CD14-positive monocyte (primary cell): Measurements from ENCODE around the gene CDC25C. TPM values are rescaled to one million over a fixed set of nuclear protein-coding genes. Genes with fewer than 3 reads are reported as not detected.
"Not testable (repeated sequence)": the region's sequence is repeated elsewhere in the genome, so short reads cannot be mapped to it uniquely, and the experiment has no call there.

Source experiments
- DNase-seq, 3 donors: peaks; one replicate each; pipeline ENCODE4 v3.0.0-alpha.2; 2011 to 2022
- H2AFZ ChIP-seq: 2 replicates; pipeline ENCODE4 v1.6.0; 2012; ENCODE audit warnings: mild to moderate bottlenecking, low read depth, low read length, inconsistent platforms; ENCODE audit not compliant: insufficient read depth, poor library complexity, severe bottlenecking
- H3K27ac ChIP-seq, 2 donors: 1 replicate in 1 of 2; 2 replicates in 1 of 2; pipeline ENCODE4 v1.5.1; 2012 to 2013; ENCODE audit warnings: low read length in 2 of 2, control low read depth in 1 of 2, inconsistent platforms in 1 of 2, low read depth in 1 of 2, mild to moderate bottlenecking in 1 of 2
- H3K27me3 ChIP-seq, 2 donors: one replicate each; pipeline versions ENCODE4 v1.6.0 to v1.6.1; 2011 to 2013; ENCODE audit warnings: low read length in 2 of 2; ENCODE audit not compliant: control insufficient read depth in 2 of 2, insufficient read depth in 2 of 2
- H3K36me3 ChIP-seq, 2 donors: replicated peaks in 1 of 2; 1 replicate in 1 of 2; 2 replicates in 1 of 2; pipeline versions ENCODE4 v1.5.1 to v1.6.1; 2012 to 2013; ENCODE audit warnings: low read length in 2 of 2, control low read depth in 1 of 2, inconsistent platforms in 1 of 2, mild to moderate bottlenecking in 1 of 2; ENCODE audit not compliant: insufficient read depth in 2 of 2, control insufficient read depth in 1 of 2
- H3K4me1 ChIP-seq, 2 donors: 1 replicate in 1 of 2; 2 replicates in 1 of 2; pipeline versions ENCODE4 v1.5.1 to v1.6.1; 2012 to 2013; ENCODE audit warnings: low read length in 2 of 2, control low read depth in 1 of 2, inconsistent platforms in 1 of 2, mild to moderate bottlenecking in 1 of 2, moderate library complexity in 1 of 2; ENCODE audit not compliant: insufficient read depth in 2 of 2, control insufficient read depth in 1 of 2
- H3K4me2 ChIP-seq: replicated peaks from 2 replicates; pipeline ENCODE3; 2012; ENCODE audit warnings: low read length, moderate library complexity, mild to moderate bottlenecking; ENCODE audit not compliant: poor library complexity, severe bottlenecking; ENCODE audit errors: extremely low read depth
- H3K4me3 ChIP-seq, 3 experiments: fragments of 200-600 bp in 1 of 3; sonication (generic) in 1 of 3; replicated peaks in 1 of 3; 1 replicate in 2 of 3; 2 replicates in 1 of 3; pipeline ENCODE4 v1.5.1; 2011 to 2013; ENCODE audit warnings: low read length in 3 of 3, mild to moderate bottlenecking in 3 of 3, control low read depth in 2 of 3, low read depth in 2 of 3, inconsistent platforms in 1 of 3, moderate library complexity in 1 of 3
- H3K79me2 ChIP-seq: 2 replicates; pipeline ENCODE4 v1.6.0; 2012; ENCODE audit warnings: mild to moderate bottlenecking, control low read depth, inconsistent platforms, low read length, moderate library complexity; ENCODE audit not compliant: insufficient read depth
- H3K9ac ChIP-seq: 2 replicates; pipeline ENCODE4 v1.6.0; 2017; ENCODE audit warnings: low read length, mild to moderate bottlenecking; ENCODE audit not compliant: insufficient read depth, poor library complexity, severe bottlenecking
- H3K9me3 ChIP-seq, 2 donors: replicated peaks in 1 of 2; 1 replicate in 1 of 2; 2 replicates in 1 of 2; pipeline versions ENCODE4 v1.5.1 to v1.6.1; 2012 to 2013; ENCODE audit warnings: low read length in 2 of 2, control low read depth in 1 of 2; ENCODE audit not compliant: control insufficient read depth in 1 of 2, insufficient read depth in 1 of 2
- H4K20me1 ChIP-seq: 2 replicates; pipeline ENCODE4 v1.6.0; 2012; ENCODE audit warnings: mild to moderate bottlenecking, low read length, control low read depth, moderate library complexity; ENCODE audit not compliant: insufficient read depth
- H3K27ac Mint-ChIP-seq, 7 donors: one replicate each; pipeline ENCODE4 v1.8.0; 2020; ENCODE audit warnings: mild to moderate bottlenecking in 7 of 7, mixed read lengths in 7 of 7, moderate library complexity in 6 of 7, inconsistent platforms in 2 of 7
- H3K27me3 Mint-ChIP-seq, 3 donors: one replicate each; pipeline ENCODE4 v1.8.0; 2021 to 2022; ENCODE audit warnings: low read depth in 3 of 3, mild to moderate bottlenecking in 3 of 3, mixed read lengths in 3 of 3, moderate library complexity in 3 of 3, inconsistent platforms in 1 of 3
- H3K36me3 Mint-ChIP-seq, 2 donors: one replicate each; pipeline ENCODE4 v1.8.0; 2020; ENCODE audit warnings: mixed read lengths in 2 of 2, inconsistent platforms in 1 of 2, mild to moderate bottlenecking in 1 of 2
- H3K4me1 Mint-ChIP-seq: one replicate; pipeline ENCODE4 v1.8.0; 2020; ENCODE audit warnings: mild to moderate bottlenecking, mixed read lengths
- H3K4me3 Mint-ChIP-seq, 2 donors: one replicate each; pipeline ENCODE4 v1.8.0; 2020; ENCODE audit warnings: mild to moderate bottlenecking in 2 of 2, mixed read lengths in 2 of 2, moderate library complexity in 1 of 2
- H3K9me3 Mint-ChIP-seq, 7 donors: one replicate each; pipeline ENCODE4 v1.8.0; 2020 to 2022; ENCODE audit warnings: mixed read lengths in 7 of 7, mild to moderate bottlenecking in 6 of 7, moderate library complexity in 6 of 7, inconsistent platforms in 2 of 7
- WGBS: methylation state at CpG from one replicate; pipeline ENCODE4 v1.1.5; 2013; ENCODE audit warnings: missing lambda C conversion rate; ENCODE audit not compliant: insufficient coverage; 5-methylcytosine and 5-hydroxymethylcytosine counted together
- intact Hi-C, 2 donors: fragments of 100-400 bp; cut with micrococcal nuclease; formaldehyde crosslinking; loops; one replicate each; pipeline versions ENCODE4 v1.15.0 to v1.15.1; 2023
- polyA plus RNA-seq, 3 donors: library from polyadenylated mRNA; depleted of rRNA in 1 of 3; unstranded in 2 of 3; stranded (reverse) in 1 of 3; fragments of 300-500 nt in 2 of 3; fragments of >200 nt in 1 of 3; fragmentation: Illumina TruSeq in 2 of 3; gene quantifications; 1 replicate in 2 of 3; 2 replicates in 1 of 3; pipeline ENCODE4 v1.2.3, GENCODE V29; 2012 to 2021
- TF ChIP-seq, protein P1 (sequence below): fragments of 200-600 bp; IDR thresholded peaks from one replicate; pipeline ENCODE4 v1.8.0; 2022; ENCODE audit warnings: antibody characterized with exemption, mild to moderate bottlenecking

Gene CDC25C
- polyA plus RNA-seq, 3 donors: not detected

DNA sequence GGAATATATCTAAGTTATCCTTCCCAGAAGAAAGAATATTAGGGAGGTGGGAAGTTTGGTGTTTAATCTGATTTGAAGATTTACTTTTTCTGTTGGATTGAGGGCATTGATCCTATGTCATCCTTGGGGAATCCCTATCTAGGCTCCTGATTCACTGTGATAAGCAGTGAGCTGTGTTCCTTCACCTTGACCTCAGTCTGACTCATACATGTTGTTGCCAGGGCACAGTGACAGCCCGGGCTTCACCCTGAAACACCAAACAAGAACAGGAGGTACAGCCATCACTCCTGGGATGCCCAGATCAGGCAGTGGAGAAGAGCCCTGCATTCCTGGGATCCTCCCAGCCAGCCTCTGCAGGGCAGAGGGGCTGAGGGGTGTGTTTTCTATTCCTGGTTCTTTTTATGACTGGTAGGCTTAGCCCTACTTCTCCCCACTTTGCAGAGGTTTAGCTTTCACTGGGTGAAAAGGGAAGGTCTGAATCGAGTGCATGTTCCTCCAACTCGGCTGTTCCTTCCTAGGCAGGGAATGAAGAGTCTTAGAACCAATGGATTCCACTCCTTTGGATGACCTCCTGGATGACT is 3.4 kb upstream of the CDC25C start:
- Histone ChIP-seq H3K4me1 (peaks cover 37 to 48% of the 10 kb centered on the region in 2 donors), H3K36me3 (no peaks in the 10 kb centered on the region), H3K9me3 (no peaks in the 10 kb centered on the region), H3K9ac (no peak overlapping the region), H2AFZ (no peak overlapping the region), H3K27me3 (no peaks in the 10 kb centered on the region), H3K27ac (no peak overlapping the region), H3K4me2 (no peak overlapping the region), H3K4me3 (no peak overlapping the region), H4K20me1 (peaks cover 14% of the 10 kb centered on the region), H3K79me2 (peaks cover 35% of the 10 kb centered on the region)
- TF ChIP-seq, protein P1, sequence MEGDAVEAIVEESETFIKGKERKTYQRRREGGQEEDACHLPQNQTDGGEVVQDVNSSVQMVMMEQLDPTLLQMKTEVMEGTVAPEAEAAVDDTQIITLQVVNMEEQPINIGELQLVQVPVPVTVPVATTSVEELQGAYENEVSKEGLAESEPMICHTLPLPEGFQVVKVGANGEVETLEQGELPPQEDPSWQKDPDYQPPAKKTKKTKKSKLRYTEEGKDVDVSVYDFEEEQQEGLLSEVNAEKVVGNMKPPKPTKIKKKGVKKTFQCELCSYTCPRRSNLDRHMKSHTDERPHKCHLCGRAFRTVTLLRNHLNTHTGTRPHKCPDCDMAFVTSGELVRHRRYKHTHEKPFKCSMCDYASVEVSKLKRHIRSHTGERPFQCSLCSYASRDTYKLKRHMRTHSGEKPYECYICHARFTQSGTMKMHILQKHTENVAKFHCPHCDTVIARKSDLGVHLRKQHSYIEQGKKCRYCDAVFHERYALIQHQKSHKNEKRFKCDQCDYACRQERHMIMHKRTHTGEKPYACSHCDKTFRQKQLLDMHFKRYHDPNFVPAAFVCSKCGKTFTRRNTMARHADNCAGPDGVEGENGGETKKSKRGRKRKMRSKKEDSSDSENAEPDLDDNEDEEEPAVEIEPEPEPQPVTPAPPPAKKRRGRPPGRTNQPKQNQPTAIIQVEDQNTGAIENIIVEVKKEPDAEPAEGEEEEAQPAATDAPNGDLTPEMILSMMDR: no peak
- Mint-ChIP-seq H3K27me3 (peaks cover 0 to 2% (median 0%) of the 10 kb centered on the region in 3 donors), H3K4me1 (peaks cover 36% of the 10 kb centered on the region), H3K36me3 (peaks cover 0 to 2% of the 10 kb centered on the region in 2 donors), H3K4me3 (no peak overlapping the region), H3K27ac (no peak overlapping the region), H3K9me3 (no peaks in the 10 kb centered on the region)
- intact Hi-C loops: loop anchor here (5.0 to 10.0 kb wide), 5 partner anchors 37 to 300 kb away; partner anchors contain the start of genes CDC23 (in 2 of the 2), BRD8 (in 1 of the 2), FAM13B (in 1 of the 2) and KIF20A (in 1 of the 2)
- peak in 1 of 3 donors; percentile 11 for DNase-seq
- WGBS: 93% methylated on average over 3 of the region's 3 CpGs

DNA sequence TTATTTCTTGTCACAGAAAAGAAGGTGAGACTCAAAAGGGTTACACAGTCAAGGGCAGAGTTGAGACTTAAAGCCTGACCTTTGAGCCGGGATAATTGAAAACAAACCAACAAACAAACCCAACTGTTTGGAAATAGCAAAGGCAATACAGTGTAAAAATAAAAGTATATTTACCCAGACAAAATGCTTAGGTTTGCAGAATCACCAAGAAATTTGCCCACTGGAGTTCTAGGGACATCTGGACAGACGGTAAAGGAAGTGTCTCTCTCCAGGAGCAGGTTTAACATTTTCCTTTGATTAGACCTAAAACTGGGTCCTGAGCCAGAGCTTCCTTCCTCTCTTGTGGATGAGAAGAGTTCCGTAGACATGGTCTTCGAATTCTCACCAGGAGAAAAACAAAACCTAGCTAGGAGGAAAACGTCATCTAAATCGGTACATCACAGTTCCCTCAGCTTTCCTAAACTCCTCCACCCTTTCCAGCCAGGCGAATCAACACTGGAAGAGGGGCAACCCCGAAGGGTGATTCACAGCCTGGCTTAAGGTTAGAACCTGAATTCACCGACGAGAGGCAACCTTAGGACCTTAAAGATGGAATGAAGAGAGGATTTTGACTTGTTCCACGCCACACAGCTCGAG is 673 bp downstream of the CDC25C start:
- H3K9me3 ChIP-seq: no peaks in the 10 kb centered on the region
- Mint-ChIP-seq H3K36me3 (peaks cover 2 to 13% of the 10 kb centered on the region in 2 donors), H3K4me3 (peak overlapping the region; percentile 85 to 92), H3K27ac (peak overlapping the region in 5 of 7 donors; percentile 17 to 85 (median 30)), H3K4me1 (peaks cover 18% of the 10 kb centered on the region), H3K9me3 (no peaks in the 10 kb centered on the region), H3K27me3 (peaks cover 0 to 2% (median 0%) of the 10 kb centered on the region in 3 donors)
- WGBS: 0% methylated on average over 5 of the region's 12 CpGs
- intact Hi-C loops: loop anchor here (10.0 kb wide), 2 partner anchors 116 to 296 kb away; partner anchors contain the start of genes CDC23 (in 1 of the 2) and FAM13B (in 1 of the 2)
- H3K4me3 ChIP-seq: peak overlapping the region; percentile 63 to 90 (median 81)
- H3K27me3 ChIP-seq: no peaks in the 10 kb centered on the region
- H3K9ac ChIP-seq: peak overlapping the region; percentile 29
- H3K36me3 ChIP-seq: peaks cover 0 to 15% of the 10 kb centered on the region in 2 donors
- peaks cover 17% of the 10 kb centered on the region for H3K79me2 ChIP-seq
- H3K4me2 ChIP-seq: peak overlapping the region; percentile 99
- no peak for DNase-seq
- H4K20me1 ChIP-seq: no peaks in the 10 kb centered on the region
- peak overlapping the region in 1 of 2 donors; percentile 16 for H3K27ac ChIP-seq
- peak overlapping the region; percentile 88 for H2AFZ ChIP-seq
- H3K4me1 ChIP-seq: peaks cover 17 to 25% of the 10 kb centered on the region in 2 donors
- TF ChIP-seq, protein P1: no peak

DNA sequence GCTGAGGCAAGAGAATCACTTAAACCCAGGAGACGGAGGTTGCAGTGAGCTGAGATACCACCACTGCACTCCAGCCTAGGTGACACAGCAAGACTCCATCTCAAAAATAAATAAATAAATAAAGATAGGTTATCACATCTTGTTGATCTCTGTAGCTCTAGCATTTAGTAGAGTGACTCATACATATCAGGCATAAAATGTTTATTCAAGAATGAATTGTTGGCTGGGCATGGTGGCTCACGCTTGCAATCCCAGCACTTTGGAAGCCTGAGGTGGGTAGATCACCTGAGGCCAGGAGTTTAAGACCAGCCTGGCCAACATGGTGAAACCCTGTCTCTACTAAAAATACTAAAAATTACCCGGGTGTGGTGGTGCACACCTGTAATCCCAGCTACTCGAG is 13.4 kb downstream of the CDC25C start:
- intact Hi-C loops, H4K20me1 ChIP-seq, H3K9ac ChIP-seq, H3K4me2 ChIP-seq, H3K9me3 Mint-ChIP-seq, H3K4me1 Mint-ChIP-seq, H3K27me3 Mint-ChIP-seq, H3K27me3 ChIP-seq, H3K4me3 Mint-ChIP-seq, H3K4me3 ChIP-seq, H3K4me1 ChIP-seq, H3K27ac Mint-ChIP-seq, H3K27ac ChIP-seq, DNase-seq, H3K79me2 ChIP-seq, H2AFZ ChIP-seq, H3K9me3 ChIP-seq: not testable (repeated sequence)
- H3K36me3 Mint-ChIP-seq: peaks cover 20 to 49% of the 10 kb centered on the region in 2 donors
- H3K36me3 ChIP-seq: peaks cover 20 to 51% of the 10 kb centered on the region in 2 donors
- 83% methylated on average over 1 of the region's 4 CpGs for WGBS
